GM21390 (cell line): ENCODE data around the gene NUP98.

Experiments used
- ATAC-seq: cut with Tn5 transposase; IDR thresholded peaks from one replicate; pipeline ENCODE4 v1.9.1; 2021; ENCODE audit not compliant: unreplicated experiment

NUP98 gene

DNA sequence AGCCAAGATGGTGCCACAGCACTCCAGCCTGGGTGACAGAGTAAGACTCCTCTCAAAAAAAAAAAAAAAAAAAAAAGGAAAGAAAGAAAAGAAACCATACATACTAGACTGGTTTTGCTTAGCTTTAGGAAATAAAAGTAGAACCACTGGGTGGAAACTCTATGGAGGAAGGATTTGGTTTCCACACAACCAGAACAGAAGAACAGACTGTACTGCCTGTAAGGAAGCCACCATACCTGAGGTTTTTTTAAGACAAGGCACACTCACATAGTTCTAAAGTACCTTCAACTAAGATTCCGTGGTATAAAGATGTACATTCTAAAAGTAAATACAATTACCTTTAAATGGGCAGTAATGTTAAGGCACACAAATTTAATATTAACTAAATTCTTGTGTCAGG lies 58.6 kb downstream of the NUP98 start:
- ATAC-seq = no peak

DNA sequence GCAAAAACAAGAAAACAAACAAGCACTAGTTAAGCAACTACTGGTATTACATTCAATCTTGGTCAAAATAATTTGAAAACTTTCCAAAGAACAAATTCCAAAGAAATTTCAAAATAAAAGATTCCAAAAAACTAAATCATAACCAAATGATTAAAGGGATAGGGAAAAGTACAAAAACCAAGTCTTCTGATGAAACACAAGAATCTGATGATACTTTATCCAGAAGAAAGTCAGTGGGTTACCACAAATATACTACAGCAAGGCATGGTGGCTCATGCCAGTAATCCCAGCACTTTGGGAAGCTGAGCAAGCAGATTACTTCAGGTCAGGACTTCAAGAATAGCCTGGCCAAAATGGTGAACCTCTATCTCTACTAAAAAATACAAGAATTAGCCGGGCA lies 59.1 kb downstream of the NUP98 start:
- ATAC-seq = no peak

DNA sequence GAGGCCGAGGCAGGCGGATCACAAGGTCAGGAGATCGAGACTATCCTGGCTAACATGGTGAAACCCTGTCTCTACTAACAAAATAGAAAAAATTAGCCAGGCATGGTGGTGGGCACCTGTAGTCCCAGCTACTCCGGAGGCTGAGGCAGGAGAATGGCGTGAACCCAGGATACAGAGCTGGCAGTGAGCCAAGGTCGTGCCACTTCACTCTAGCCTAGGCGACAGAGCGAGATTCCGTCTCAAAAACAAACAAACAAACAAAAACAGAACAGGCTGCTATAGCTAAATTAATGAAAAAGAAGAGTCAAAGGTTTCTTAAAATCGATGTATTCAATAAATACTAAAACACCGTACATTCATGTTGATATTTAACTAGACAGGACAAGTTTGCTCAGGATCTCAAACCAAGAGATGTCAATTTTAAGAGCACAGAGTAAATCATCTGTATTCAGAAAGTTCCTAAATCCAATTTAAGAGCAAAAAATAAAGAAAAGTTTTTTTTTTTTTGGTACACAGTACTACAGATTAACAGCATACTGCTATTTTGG lies 59.9 kb downstream of the NUP98 start:
- no peak for ATAC-seq

DNA sequence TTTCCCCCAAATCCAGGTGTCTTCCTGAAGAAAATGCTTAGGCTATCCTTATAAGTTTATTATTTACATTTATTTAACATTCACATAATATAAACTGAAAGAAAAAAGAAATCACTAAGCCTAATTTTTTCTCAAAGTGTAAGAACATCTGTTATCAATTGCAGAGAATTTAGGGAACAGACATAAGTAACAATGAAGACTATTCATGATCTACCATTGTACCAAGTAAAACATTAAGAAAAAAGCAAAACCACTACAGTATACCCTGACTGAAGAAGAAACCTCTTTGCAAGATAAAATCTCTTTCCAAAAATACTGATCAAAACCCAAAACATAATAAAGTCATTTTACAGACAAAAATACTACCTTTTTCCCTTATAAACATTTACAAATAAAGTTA lies 60.5 kb downstream of the NUP98 start:
- ATAC-seq = no peak

DNA sequence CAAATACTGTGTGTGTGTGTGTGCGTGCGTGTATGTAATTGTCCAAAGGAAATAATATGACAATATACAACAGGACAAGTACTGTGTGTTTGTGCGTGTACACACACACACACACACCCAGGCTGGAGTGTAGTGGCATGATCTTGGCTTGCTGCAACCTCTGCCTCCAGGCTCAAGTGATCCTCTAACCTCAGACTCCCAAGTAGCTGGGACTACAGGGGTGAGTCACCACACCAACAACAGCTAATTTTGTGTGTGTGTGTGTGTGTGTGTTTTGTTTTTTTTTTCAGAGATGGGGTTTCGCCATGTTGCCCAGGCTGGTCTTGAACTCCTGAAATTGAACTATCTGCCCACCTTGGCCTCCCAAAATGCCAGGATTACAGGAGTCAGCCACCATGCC lies 61.5 kb downstream of the NUP98 start:
- ATAC-seq = no peak

DNA sequence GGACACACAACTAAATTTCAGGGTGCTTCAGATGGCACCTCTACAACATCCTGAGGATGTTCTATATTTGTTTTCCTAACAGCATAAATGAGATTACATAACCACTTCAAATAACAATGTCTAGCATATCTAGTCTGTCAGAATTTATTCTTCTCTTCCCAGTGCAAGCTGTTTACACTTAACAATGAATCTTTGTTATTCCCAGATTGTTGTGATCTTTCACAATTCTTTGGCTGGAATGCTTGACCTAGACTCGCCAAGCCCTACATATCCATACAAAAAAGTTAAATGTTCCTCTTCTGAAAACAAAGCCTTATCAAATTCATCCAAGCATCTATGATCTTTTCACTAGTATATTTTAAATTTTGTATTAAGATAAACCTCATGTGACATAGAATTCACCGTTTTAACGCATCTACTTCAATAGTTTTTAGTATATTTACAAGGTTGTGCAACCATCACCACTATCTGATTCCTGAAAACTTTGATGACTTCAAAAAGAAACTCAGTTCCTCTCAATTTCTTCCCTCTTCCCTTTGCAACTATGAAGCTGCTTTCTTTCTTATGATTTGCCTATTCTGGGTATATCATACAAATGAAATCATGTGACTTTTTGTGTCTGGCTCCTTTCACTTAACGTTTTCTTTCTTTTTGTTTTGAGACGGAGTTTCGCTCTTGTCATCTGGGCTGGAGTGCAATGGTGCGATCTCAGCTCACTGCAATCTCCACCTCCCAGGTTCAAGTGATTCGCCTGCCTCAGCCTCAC lies 64.5 kb downstream of the NUP98 start:
- ATAC-seq = no peak

DNA sequence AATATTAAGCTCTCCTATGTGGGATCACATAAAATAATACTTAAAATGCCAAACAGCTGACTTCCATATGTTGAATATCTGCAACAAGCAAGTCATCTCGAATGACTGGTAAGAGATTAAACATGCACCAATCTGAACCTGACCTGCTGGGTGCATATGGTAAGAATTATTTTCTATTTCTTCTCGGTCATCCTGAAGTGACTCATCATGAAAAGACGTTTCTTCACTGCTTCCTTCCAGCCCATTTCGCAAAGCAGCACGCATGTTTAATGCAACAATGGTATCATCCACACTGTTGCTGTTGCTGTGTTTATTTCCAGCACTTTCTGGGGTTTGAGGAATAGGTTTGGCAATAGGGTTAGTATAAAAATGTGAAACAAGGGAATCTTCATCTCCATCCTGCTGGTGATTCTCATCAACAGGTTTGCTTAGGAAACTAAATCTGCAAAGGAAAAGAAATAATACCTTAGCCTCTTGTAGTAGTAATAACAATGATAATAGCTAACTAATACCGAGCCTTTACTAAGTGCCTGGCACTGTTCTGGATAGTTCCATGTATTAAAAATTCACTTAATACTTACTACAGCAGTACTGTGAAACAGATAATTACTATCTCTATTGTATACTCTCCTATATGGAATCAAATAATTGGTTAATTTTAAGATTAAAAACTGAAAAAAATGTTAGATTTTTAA lies 74.2 kb downstream of the NUP98 start:
- ATAC-seq = no peak

DNA sequence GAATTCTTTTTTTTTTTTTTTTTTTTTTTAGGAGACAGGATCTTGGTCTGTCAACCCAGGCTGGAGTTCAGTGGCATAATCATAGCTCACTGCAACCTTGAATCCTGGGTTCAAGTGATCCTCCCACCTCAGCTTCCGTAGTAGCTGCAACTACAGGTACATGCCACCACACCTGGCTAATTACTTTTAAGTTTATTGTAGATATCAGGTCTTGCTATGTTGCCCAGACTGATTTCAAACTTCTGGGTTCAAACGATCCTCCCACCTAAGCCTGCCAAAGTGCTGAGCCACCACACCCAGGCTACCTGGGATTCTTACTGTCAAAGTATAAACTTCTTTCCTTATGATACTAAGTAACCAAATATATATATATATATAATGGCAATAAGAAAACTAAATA lies 75.3 kb downstream of the NUP98 start:
- no peak for ATAC-seq

DNA sequence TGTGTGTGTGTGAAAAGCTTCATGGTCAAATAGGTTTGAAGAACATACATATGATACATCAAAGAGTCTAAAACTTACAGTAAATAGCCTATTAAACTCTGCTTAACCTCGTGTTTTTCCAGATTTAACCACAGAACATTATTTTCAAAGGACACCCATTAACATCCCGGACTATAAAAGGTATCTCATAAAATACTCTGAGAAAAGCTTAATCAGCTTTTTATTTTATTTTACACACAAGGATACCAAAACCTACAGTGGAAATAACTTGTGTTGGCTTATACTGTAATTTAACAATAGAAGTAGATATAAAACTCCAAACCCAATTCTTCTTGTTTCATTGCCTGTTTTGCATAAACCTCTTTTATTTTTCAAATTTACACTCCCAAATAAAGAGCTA lies 76.4 kb downstream of the NUP98 start:
- ATAC-seq = no peak

DNA sequence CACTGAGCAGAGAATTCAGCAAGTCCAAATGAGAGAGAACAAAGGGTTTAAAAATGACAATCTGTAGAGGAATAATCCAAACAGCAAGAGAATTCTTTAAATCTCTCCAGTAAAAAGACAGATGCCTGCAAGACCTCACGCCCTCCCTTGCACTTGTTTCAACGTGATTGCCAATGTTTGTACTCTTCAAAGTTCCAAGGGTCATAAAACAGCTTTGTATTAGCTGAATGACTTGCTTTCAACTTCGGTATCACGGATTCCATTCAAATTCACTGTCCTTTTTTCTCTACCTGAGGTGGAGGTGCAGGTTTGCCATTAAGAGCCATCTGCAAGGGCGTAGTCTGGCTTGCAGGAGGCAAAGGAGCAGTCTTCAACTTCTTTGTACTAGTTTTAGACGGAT lies 85.1 kb downstream of the NUP98 start:
- no peak for ATAC-seq

DNA sequence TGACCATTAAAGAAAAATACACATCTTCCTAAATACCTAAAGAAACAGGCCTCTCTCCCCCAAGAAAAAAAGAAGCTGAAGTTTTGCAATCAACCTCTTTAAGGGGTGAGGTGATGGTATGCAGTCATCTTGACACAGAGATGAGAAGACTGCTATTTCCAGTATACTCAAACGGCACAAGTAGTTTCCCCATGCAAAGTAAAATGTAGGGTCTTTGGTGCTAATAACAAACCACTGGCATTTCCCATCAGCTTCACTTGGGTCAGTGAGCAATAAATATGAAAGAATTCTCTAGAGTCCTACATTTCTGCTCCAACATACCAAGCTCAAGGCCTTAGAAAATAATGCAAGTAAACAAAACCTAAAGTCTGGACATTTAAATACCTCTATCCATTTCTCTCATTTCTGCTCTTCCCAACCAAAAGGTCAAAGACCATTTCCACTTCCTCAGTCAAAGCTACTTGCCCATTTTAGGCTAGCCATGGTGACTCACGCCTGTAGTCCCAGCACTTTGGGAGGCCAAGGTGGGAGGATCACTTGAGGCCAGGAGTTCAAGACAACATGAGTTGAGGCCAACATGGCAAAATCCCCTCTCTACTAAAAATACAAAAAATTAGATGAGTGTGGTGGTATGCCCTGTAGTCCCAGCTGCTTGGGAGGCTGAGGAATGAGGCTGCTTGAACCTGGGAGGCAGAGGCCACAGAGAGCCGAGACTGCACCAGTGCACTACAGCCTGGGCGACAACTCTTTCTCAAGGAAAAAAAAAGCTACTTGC lies 86.7 kb downstream of the NUP98 start:
- ATAC-seq = no peak

DNA sequence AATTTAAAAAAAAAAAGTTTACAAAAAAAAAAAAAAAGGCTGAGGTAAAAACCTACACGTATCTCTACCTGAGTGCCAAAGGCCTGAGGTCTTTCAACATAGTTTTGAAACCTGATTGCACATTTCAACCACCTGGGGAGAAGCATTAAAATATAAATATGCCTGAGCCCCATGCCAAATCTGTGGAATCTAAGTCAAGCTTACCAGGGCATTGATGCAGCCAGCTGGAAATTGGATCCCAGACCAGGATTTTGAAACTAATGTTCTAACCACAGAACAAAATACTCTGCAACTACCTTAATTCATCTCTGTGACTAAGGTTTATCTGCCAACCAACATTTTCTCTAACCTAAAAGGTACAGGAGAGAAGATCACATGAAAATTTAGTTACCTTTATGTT lies 87.4 kb downstream of the NUP98 start:
- no peak for ATAC-seq

DNA sequence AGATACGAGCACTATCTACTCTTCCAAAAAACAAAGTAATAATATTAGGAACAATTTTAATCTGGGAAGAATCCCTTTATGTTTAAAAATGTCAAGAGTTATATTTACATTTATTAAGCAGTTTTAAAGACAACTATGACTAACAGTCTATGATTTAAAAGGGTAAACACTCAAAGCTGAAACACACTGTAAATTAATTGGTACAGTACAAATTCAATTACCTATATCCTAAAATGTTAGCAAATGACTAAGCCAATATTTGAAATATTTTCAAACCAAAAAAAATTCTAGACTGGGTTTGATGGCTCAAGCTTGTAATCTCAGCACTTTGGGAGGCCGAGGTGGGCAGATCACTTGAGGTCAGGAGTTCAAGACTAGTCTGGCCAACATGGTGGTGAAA lies 90.2 kb downstream of the NUP98 start:
- no peak for ATAC-seq

DNA sequence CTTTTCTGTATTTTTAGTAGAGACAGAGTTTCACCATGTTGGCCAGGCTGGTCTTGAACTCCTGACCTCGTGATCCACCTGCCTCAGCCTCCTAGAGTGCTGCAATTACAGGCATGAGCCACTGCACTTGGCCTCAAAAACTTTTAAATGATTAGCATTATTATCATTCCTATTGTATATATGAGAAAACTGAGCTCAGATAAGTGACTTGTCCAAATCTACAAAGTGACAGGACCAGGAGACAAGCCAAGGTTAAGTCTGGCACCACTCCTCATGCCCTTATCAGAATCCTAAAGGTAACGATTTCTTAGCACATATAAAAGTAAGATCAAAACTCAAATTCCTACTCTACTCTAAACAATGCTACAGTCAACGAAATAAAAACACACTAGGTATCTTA lies 94.0 kb downstream of the NUP98 start:
- no peak for ATAC-seq

DNA sequence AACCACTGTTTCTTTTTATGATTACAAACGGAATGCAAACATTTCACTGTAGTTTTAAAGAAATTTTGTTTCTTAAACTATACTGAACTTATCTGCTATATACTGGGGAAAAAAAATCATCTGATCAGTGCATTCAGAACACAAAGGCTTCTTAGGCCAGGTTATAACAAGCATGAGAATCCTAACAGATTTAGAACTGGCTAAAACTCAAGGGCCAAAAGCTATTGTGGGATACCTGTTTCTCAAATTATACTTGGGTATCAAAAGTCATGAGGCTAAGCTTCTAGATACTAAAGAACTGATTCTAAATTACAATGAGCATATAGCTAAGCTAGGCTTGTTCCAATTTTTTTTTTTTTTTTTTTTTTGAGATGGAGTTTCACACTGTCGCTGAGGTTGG lies 96.4 kb downstream of the NUP98 start:
- ATAC-seq = no peak

DNA sequence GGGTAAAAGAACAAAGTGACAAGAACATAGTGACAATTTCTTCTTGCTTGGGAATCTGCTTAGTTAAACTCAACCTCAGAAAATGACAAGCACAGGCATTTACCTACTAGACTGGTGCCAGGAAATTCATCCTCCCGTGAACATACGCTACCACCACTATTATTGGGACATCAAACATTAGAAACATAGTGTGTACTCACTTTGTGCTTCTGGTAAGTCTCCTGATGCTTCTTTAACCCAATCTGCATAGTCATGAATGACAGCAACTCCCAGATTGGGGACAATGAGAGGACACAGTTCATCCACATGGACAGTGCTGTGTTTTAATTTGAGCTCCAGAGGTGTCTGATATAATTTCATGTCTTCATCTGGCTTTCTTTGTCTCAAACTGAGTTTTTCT lies 96.9 kb downstream of the NUP98 start:
- no peak for ATAC-seq

DNA sequence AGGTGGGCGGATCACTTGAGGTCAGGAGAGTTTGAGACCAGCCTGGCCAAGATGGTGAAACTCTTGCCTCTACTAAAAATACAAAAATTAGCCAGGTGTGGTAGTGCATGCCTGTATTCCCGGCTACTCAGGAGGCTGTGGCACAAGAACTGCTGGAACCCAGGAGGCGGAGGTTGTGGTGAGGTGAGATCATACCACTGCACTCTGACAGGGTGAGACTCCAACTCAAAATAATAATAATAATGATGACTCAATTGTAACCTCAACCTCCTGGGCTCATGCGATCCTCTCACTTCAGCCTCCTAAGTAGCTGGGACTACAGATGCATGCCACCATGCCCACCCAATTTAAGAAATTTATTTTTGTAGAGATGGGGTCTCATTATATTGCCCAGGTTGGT lies 110.6 kb downstream of the NUP98 start:
- ATAC-seq = no peak

DNA sequence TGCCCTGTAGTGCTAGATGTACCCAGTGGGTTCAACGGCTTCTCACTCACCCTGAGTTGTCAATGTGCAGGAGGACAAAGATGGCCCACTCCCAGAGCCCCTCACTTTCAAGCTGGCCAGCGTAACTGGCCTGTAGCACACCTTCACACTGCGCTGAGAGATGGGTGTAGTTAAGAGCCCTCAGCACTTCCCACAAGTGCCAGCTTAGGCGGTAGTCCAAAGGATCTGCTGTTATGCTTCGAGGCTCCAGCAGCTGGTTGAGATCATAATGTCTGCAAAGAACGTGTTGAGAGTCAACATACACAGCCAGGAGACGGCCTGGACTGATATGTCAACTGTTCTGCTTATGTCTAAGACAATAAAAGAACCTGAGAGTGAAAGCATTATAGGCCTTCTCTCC lies 111.4 kb downstream of the NUP98 start:
- no peak for ATAC-seq

DNA sequence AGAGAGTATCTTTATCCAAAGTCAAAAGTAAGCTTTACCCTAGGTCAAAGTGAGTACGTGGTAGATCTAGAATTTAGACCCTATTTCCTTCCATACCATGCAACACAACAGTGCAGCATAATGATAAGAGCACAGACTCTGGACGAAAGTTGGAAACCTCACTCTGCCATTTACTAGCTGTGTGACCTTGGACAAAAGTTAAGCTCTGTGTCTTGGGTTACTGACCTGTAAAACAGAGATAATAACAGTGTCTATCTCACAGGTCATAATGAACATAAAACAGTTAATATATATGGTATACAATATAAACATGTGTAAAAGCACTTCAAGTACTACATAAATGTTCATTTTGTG lies 112.6 kb downstream of the NUP98 start:
- no peak for ATAC-seq

DNA sequence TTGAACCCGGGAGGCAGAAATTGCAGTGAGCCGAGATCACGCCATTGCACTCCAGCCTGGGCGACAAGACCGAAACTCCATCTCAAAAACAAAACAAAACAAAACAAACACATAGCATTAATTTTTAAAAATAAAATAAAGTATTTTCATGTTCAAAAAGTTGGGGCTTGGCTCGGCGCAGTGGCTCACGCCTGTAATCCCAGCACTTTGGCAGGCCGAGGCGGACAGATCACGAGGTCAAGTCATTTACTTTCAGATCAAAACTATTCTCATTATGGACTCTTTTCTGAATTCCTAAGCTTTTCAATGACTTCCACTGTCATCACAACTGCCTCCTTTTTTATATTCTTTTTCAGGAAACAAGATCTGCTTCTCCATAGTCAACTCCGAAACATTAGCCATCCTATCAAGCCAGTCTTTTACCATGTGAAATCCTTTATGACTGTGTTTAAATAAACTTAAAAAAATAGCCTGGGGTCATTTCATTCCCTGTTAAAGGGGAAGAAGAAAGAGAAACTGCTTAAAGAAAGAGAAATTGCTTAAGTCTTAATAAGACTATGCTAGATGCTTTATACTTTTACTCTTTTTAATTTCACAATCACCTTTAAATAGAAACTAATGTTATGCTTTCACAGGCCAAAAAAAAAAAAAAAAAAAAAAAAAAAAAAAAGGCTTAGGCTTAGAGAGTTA lies 113.1 kb downstream of the NUP98 start:
- no peak for ATAC-seq

DNA sequence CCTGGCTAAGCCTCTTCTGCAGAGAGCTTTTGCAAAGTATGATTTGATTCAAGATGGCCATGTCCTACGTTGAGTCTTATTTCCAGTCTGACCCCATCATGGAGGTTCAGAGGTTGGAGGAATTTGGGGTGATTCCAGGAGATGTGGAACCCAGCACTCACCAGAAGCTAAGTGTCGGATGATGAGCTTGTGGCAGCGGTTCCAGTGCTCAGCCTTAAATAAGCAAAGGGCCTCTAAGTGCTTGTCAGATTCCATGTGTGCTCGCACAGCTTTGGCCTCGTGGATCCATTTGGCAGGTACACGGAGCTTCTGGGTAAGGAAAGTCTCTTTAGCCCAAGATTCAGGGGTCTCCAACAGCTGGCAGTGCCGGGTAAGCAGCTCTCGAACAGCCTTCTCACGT lies 114.3 kb downstream of the NUP98 start:
- ATAC-seq = no peak
